ENCODE data around the gene FAM135A. TPM values are rescaled to one million over a fixed set of nuclear protein-coding genes. Genes with fewer than 3 reads are reported as not detected.

FAM135A gene
- 10 to 100 TPM; 17.1 to 99.5 (median 35.8) TPM for total RNA-seq

GRCh38 chr6:70413114-70413991 is at the start of gene FAM135A:
Gene FAM135A, plus strand, starts transcription at chr6:70413508. Its CDS starts 14,835 bp downstream, at chr6:70428343.
- DNase-seq: peak; percentile 97 to 98
- H3K27me3 ChIP-seq: no peaks in the 10 kb centered on the region
- H3K4me1 ChIP-seq: peaks cover 3 to 4% of the 10 kb centered on the region in 2 donors
- peak within 1 kb of the TSS; percentile 93 to 94 for H3K27ac ChIP-seq
- peak within 1 kb of the TSS; percentile 76 to 87 for H3K4me3 ChIP-seq
- no peaks in the 10 kb centered on the region for H3K9me3 ChIP-seq
- intact Hi-C loops (cut with DNase I; ENCODE audit: low total_unique reads): no loop called here
- no peaks in the 10 kb centered on the region for H3K36me3 ChIP-seq
- TF ChIP-seq CTCF (IDR thresholded peaks at IDR 0.05): no peak
- peak; percentile 51 to 85 for TF ChIP-seq POLR2A (IDR thresholded peaks at IDR 0.05)

- no peak overlapping the region for H3K27ac ChIP-seq
- H3K27me3 ChIP-seq: no peaks in the 10 kb centered on the region
- H3K4me1 ChIP-seq: no peaks in the 10 kb centered on the region
- intact Hi-C loops (cut with DNase I; ENCODE audit: low total_unique reads): no loop called here
- H3K4me3 ChIP-seq: no peak overlapping the region
- no peaks in the 10 kb centered on the region for H3K9me3 ChIP-seq
- DNase-seq: no peak
- TF ChIP-seq POLR2A (IDR thresholded peaks at IDR 0.05): no peak
- no peak for TF ChIP-seq CTCF (IDR thresholded peaks at IDR 0.05)
- H3K36me3 ChIP-seq: no peaks in the 10 kb centered on the region
These were observed 49.4 kb upstream of the FAM135A start for GRCh38 chr6:70363741-70364493.

- H3K4me3 ChIP-seq: no peak overlapping the region
- no peaks in the 10 kb centered on the region for H3K36me3 ChIP-seq
- H3K4me1 ChIP-seq: no peaks in the 10 kb centered on the region
- intact Hi-C loops (cut with DNase I; ENCODE audit: low total_unique reads): no loop called here
- DNase-seq: peak; percentile 50 to 66
- TF ChIP-seq POLR2A (IDR thresholded peaks at IDR 0.05): no peak
- TF ChIP-seq CTCF (IDR thresholded peaks at IDR 0.05): peak; percentile 61 to 86 (median 65)
- H3K9me3 ChIP-seq: no peaks in the 10 kb centered on the region
- H3K27me3 ChIP-seq: no peaks in the 10 kb centered on the region
- H3K27ac ChIP-seq: no peak overlapping the region
These were observed 43.9 kb upstream of the FAM135A start for GRCh38 chr6:70369332-70369950.

GRCh38 chr6:70370496-70370895 is 42.8 kb upstream of the FAM135A start:
- TF ChIP-seq CTCF (IDR thresholded peaks at IDR 0.05): no peak
- Histone ChIP-seq H3K36me3 (no peaks in the 10 kb centered on the region), H3K27me3 (no peaks in the 10 kb centered on the region), H3K4me1 (no peaks in the 10 kb centered on the region), H3K9me3 (no peaks in the 10 kb centered on the region), H3K4me3 (no peak overlapping the region), H3K27ac (no peak overlapping the region)
- DNase-seq: no peak
- intact Hi-C loops (cut with DNase I; ENCODE audit: low total_unique reads): no loop called here

Data from uterus (tissue), 4 donors.